H9 (cell line): ENCODE measurements around the gene SPCS1. TPM values are rescaled to one million over a fixed set of nuclear protein-coding genes. Genes with fewer than 3 reads are reported as not detected.

ENCODE experiments used
- DNase-seq: peaks from one replicate; pipeline ENCODE4 v3.0.0-alpha.2; 2017
- H2AFZ ChIP-seq: one replicate; pipeline ENCODE4 v1.6.1; 2013; ENCODE audit warnings: mild to moderate bottlenecking, low read length, control low read depth, moderate library complexity
- H2AK5ac ChIP-seq: 2 replicates; pipeline ENCODE4 v1.6.1; 2013; ENCODE audit warnings: low read length, control low read depth, mixed read lengths; ENCODE audit not compliant: insufficient read length
- H2BK120ac ChIP-seq: one replicate; pipeline ENCODE4 v1.6.1; 2013; ENCODE audit warnings: low read depth, mild to moderate bottlenecking, low read length, control low read depth, inconsistent platforms; ENCODE audit not compliant: poor library complexity, severe bottlenecking
- H2BK12ac ChIP-seq: 2 replicates; pipeline ENCODE4 v1.6.1; 2013; ENCODE audit warnings: low read length, control low read depth, mixed read lengths, low read depth; ENCODE audit not compliant: insufficient read length
- H2BK15ac ChIP-seq: 2 replicates; pipeline ENCODE4 v1.6.1; 2013; ENCODE audit warnings: low read depth, low read length, control low read depth
- H2BK20ac ChIP-seq: one replicate; pipeline ENCODE4 v1.6.1; 2013; ENCODE audit warnings: low read depth, mild to moderate bottlenecking, low read length, control low read depth, inconsistent platforms; ENCODE audit not compliant: poor library complexity, severe bottlenecking
- H2BK5ac ChIP-seq: 2 replicates; pipeline ENCODE4 v1.6.1; 2013; ENCODE audit warnings: low read length, control low read depth, mixed read lengths; ENCODE audit not compliant: insufficient read length
- H3K14ac ChIP-seq: 2 replicates; pipeline ENCODE4 v1.6.1; 2013; ENCODE audit warnings: low read length, control low read depth; ENCODE audit not compliant: insufficient read depth
- H3K18ac ChIP-seq: 2 replicates; pipeline ENCODE4 v1.6.1; 2013; ENCODE audit warnings: low read depth, mild to moderate bottlenecking, mixed read lengths, low read length, control low read depth; ENCODE audit not compliant: insufficient read length
- H3K23ac ChIP-seq: 2 replicates; pipeline ENCODE4 v1.6.1; 2013; ENCODE audit warnings: low read length, control low read depth, mixed read lengths, low read depth; ENCODE audit not compliant: insufficient read length
- H3K23me2 ChIP-seq: 2 replicates; pipeline ENCODE4 v1.6.1; 2013; ENCODE audit warnings: low read depth, mild to moderate bottlenecking, mixed read lengths, low read length, control low read depth; ENCODE audit not compliant: insufficient read length, poor library complexity, severe bottlenecking
- H3K27ac ChIP-seq: 2 replicates; pipeline ENCODE4 v1.5.1; 2013; ENCODE audit warnings: low read length, control low read depth, mixed read lengths, low read depth; ENCODE audit not compliant: insufficient read length
- H3K27me3 ChIP-seq: 2 replicates; pipeline ENCODE4 v1.6.1; 2013; ENCODE audit warnings: low read length, control low read depth, inconsistent platforms; ENCODE audit not compliant: insufficient read depth
- H3K4ac ChIP-seq: 2 replicates; pipeline ENCODE4 v1.6.1; 2013; ENCODE audit warnings: low read depth, mild to moderate bottlenecking, control low read depth, inconsistent platforms, low read length, moderate library complexity
- H3K4me1 ChIP-seq: 2 replicates; pipeline ENCODE4 v1.6.1; 2013; ENCODE audit warnings: low read length, control low read depth, inconsistent platforms; ENCODE audit not compliant: insufficient read depth
- H3K4me2 ChIP-seq: 2 replicates; pipeline ENCODE4 v1.6.1; 2013; ENCODE audit warnings: low read length, control low read depth, mixed read lengths; ENCODE audit not compliant: insufficient read length, insufficient read depth
- H3K56ac ChIP-seq: 2 replicates; pipeline ENCODE4 v1.6.1; 2013; ENCODE audit warnings: low read depth, mild to moderate bottlenecking, mixed read lengths, low read length, control low read depth; ENCODE audit not compliant: insufficient read length
- H3K79me1 ChIP-seq: 2 replicates; pipeline ENCODE4 v1.6.1; 2013; ENCODE audit warnings: low read depth, mild to moderate bottlenecking, moderate library complexity, low read length, control low read depth, inconsistent platforms; ENCODE audit not compliant: insufficient read depth, poor library complexity, severe bottlenecking
- H3K79me2 ChIP-seq: 2 replicates; pipeline ENCODE4 v1.6.1; 2013; ENCODE audit warnings: low read length, control low read depth, inconsistent platforms; ENCODE audit not compliant: insufficient read depth
- H3K9ac ChIP-seq: 2 replicates; pipeline ENCODE4 v1.6.1; 2013; ENCODE audit warnings: low read length, control low read depth, mixed read lengths; ENCODE audit not compliant: insufficient read length; ENCODE audit errors: extremely low read depth
- H3K9me3 ChIP-seq: one replicate; pipeline ENCODE4 v1.6.1; 2013; ENCODE audit warnings: low read depth, low read length, inconsistent platforms; ENCODE audit not compliant: control insufficient read depth
- H3T11ph ChIP-seq: one replicate; pipeline ENCODE4 v1.6.1; 2013; ENCODE audit warnings: mild to moderate bottlenecking, low read length, control low read depth, inconsistent platforms
- H4K20me1 ChIP-seq: one replicate; pipeline ENCODE4 v1.6.1; 2013; ENCODE audit not compliant: control insufficient read depth, insufficient read length, insufficient read depth
- H4K5ac ChIP-seq: 2 replicates; pipeline ENCODE4 v1.6.1; 2013; ENCODE audit warnings: low read depth, mild to moderate bottlenecking, mixed read lengths, low read length, control low read depth; ENCODE audit not compliant: insufficient read length
- H4K8ac ChIP-seq: replicated peaks from 2 replicates; pipeline ENCODE4 v1.6.1; 2013; ENCODE audit warnings: low read length, control low read depth, mixed read lengths, low read depth; ENCODE audit not compliant: insufficient read length
- H4K91ac ChIP-seq: 2 replicates; pipeline ENCODE4 v1.6.1; 2013; ENCODE audit warnings: low read depth, mild to moderate bottlenecking, moderate library complexity, mixed read lengths, low read length, control low read depth; ENCODE audit not compliant: insufficient read length
- H3K27ac Mint-ChIP-seq, 3 experiments: 2 replicates in 2 of 3; 3 replicates in 1 of 3; pipeline ENCODE4 v1.8.0; 2020 to 2021; ENCODE audit warnings: mixed read lengths in 3 of 3, mild to moderate bottlenecking in 1 of 3, moderate library complexity in 1 of 3
- H3K27me3 Mint-ChIP-seq: 2 replicates; pipeline ENCODE4 v1.8.0; 2021; ENCODE audit warnings: low read depth, mild to moderate bottlenecking, moderate library complexity, mixed read lengths
- H3K36me3 Mint-ChIP-seq, 3 experiments: 2 replicates in 2 of 3; 3 replicates in 1 of 3; pipeline ENCODE4 v1.8.0; 2020 to 2021; ENCODE audit warnings: low read depth in 3 of 3, mixed read lengths in 3 of 3; ENCODE audit not compliant: insufficient read depth in 1 of 3
- H3K4me1 Mint-ChIP-seq, 2 experiments: 2 replicates each; pipeline ENCODE4 v1.8.0; 2020; ENCODE audit warnings: mixed read lengths in 2 of 2
- H3K4me3 Mint-ChIP-seq, 2 experiments: 2 replicates in 1 of 2; 3 replicates in 1 of 2; pipeline ENCODE4 v1.8.0; 2020 to 2021; ENCODE audit warnings: mild to moderate bottlenecking in 2 of 2, mixed read lengths in 2 of 2, moderate library complexity in 1 of 2
- H3K9me3 Mint-ChIP-seq, 2 experiments: 2 replicates in 1 of 2; 3 replicates in 1 of 2; pipeline ENCODE4 v1.8.0; 2020; ENCODE audit warnings: mild to moderate bottlenecking in 2 of 2, mixed read lengths in 2 of 2, moderate library complexity in 1 of 2
- WGBS: extraction: QIAGEN DNeasy Blood & Tissue Kit; methylation state at CpG from one replicate; pipeline ENCODE4 v1.1.7; 2013; ENCODE audit warnings: missing lambda C conversion rate, low lambda C conversion rate, mixed read lengths; ENCODE audit not compliant: insufficient read length; ENCODE audit errors: extremely low coverage; 5-methylcytosine and 5-hydroxymethylcytosine counted together
- total RNA-seq: library from RNA; stranded (reverse); gene quantifications from 2 replicates; pipeline ENCODE4 v1.2.1, GENCODE V29; 2021
- TF ChIP-seq, protein P1 (sequence below): fragments of 200-600 bp; sonication (generic); conservative IDR thresholded peaks from 3 replicates; pipeline ENCODE4 v1.8.0; 2021; ENCODE audit warnings: antibody characterized with exemption, mild to moderate bottlenecking

SPCS1 gene
- total RNA-seq, 1 experiment from 2014 or later, result 106 TPM

DNA sequence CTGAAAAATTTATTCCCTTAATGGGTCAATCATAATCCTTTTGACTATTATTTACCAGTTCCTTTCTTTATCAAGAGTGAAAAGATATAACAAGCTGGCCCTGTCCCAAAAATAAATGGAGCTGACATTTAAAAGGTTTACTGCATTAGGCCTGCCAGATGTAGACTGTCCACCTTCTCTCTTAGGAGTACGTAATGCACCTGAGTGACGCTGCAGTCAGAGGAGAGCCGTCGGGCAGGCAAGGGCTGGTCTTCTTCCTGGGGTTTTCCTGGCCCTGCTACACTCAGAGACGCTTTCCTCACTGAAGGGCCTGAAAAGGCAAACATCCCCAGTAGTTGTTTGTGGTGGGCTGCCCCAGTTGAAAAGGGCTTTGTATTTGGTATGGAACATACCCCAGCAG is 37.2 kb downstream of the SPCS1 start:
- H3K27ac Mint-ChIP-seq, result no peak overlapping the region; a peak in 1 of 7 replicates
- no CpG with 5 or more reads among the region's 5 CpGs for WGBS
- Histone ChIP-seq H3K9me3 (no peaks in the 10 kb centered on the region), H3K27ac (no peak overlapping the region), H3K27me3 (no peaks in the 10 kb centered on the region), H3K18ac (no peak overlapping the region), H3K9ac (no peak overlapping the region), H2BK15ac (no peak overlapping the region), H4K91ac (no peak overlapping the region), H3K4ac (no peak overlapping the region), H2BK5ac (no peak overlapping the region), H3K56ac (no peak overlapping the region), H2BK20ac (no peak overlapping the region), H4K5ac (no peak overlapping the region), H3K23ac (no peak overlapping the region), H3K4me2 (no peak overlapping the region), H2BK120ac (no peak overlapping the region), H2BK12ac (no peak overlapping the region), H3T11ph (no peak overlapping the region), H3K23me2 (no peaks in the 10 kb centered on the region), H3K79me2 (no peaks in the 10 kb centered on the region), H2AK5ac (no peak overlapping the region), H3K14ac (no peak overlapping the region), H3K79me1 (no peaks in the 10 kb centered on the region), H4K20me1 (no peaks in the 10 kb centered on the region), H3K4me1 (no peaks in the 10 kb centered on the region), H4K8ac (no peak overlapping the region), H2AFZ (no peak overlapping the region)
- DNase-seq, result no peak
- H3K4me1 Mint-ChIP-seq, result no peaks in the 10 kb centered on the region
- H3K9me3 Mint-ChIP-seq, result no peaks in the 10 kb centered on the region; a peak in 1 of 5 replicates
- TF ChIP-seq, protein P1, sequence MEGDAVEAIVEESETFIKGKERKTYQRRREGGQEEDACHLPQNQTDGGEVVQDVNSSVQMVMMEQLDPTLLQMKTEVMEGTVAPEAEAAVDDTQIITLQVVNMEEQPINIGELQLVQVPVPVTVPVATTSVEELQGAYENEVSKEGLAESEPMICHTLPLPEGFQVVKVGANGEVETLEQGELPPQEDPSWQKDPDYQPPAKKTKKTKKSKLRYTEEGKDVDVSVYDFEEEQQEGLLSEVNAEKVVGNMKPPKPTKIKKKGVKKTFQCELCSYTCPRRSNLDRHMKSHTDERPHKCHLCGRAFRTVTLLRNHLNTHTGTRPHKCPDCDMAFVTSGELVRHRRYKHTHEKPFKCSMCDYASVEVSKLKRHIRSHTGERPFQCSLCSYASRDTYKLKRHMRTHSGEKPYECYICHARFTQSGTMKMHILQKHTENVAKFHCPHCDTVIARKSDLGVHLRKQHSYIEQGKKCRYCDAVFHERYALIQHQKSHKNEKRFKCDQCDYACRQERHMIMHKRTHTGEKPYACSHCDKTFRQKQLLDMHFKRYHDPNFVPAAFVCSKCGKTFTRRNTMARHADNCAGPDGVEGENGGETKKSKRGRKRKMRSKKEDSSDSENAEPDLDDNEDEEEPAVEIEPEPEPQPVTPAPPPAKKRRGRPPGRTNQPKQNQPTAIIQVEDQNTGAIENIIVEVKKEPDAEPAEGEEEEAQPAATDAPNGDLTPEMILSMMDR, result no peak
- H3K4me3 Mint-ChIP-seq, result no peak overlapping the region
- peaks cover 31 to 80% (median 78%) of the 10 kb centered on the region in 3 experiments; a peak in 6 of 7 replicates for H3K36me3 Mint-ChIP-seq
- no peaks in the 10 kb centered on the region for H3K27me3 Mint-ChIP-seq
